DLD1 (cell line): Measurements from ENCODE around the gene WNT7B.

Experiments
- in situ Hi-C: cut with HindIII; loops from 2 replicates; pipeline ENCODE4 v1.10.0; 2017; ENCODE audit warnings: low sequenced_read_pairs

WNT7B gene

GRCh38 chr22:45977003-45977411 is at the start of gene WNT7B:
Gene WNT7B (minus strand): TSS chr22:45977162. CDS start chr22:45976754, 408 bp downstream.
- in situ Hi-C loops, result no loop called here

DNA sequence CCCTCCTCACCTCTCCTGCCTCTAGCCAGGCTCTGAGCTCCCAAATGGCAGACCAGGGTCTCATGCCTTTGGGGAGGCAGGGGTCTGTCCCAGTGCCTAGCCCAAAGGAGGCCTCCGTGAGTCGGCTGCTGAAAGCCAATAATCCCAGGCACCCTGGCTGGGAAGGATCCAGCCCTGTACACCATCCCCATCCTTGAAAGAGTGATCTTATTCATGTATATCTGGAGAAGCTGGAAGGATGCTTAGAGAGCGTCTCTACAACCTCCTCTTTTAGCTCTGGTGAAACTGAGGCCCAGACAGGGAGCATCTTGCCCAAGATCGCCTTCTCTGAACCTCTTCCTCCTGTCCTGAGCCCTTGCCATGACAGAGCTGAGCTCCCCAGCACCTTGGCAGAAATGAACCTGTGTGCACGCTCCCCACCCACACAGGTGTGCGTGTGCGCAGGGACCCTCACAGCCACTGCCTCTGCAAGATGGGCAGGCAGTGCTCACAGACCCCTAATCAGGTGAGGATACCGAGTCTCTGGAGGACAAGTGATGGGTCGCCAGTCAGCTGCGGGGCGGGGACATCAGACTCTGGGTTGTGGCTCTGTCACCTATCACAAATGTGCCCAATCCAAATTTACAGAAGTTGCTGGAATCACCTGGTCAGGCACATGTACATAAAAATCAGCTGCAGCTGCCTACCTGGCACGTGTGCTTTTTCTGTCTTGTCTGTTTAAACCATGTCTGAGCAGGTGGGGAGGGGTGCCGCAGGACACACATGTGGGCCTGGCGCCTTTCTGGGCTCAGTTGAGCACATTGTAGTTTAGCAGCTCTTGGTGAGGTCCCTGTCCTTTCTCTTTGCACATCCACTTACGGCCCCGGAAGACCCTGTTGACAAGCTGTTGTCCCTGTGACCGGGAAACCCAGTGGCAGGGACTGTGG is 49.3 kb upstream of the WNT7B start:
- in situ Hi-C loops, result no loop called here

- in situ Hi-C loops, result no loop called here
These were observed 48.4 kb upstream of the WNT7B start for GRCh38 chr22:46025225-46025972.

GRCh38 chr22:46024136-46024840 is 47.3 kb upstream of the WNT7B start:
- in situ Hi-C loops, result loop anchor here (25.0 kb wide), 1 partner anchor 113 kb away; no protein-coding TSS in a partner anchor

GRCh38 chr22:46023558-46023981 is 46.6 kb upstream of the WNT7B start:
- in situ Hi-C loops, result loop anchor here (25.0 kb wide), 1 partner anchor 114 kb away; no protein-coding TSS in a partner anchor

GRCh38 chr22:46022881-46023512 is 46.0 kb upstream of the WNT7B start:
- in situ Hi-C loops, result loop anchor here (25.0 kb wide), 1 partner anchor 114 kb away; no protein-coding TSS in a partner anchor

DNA sequence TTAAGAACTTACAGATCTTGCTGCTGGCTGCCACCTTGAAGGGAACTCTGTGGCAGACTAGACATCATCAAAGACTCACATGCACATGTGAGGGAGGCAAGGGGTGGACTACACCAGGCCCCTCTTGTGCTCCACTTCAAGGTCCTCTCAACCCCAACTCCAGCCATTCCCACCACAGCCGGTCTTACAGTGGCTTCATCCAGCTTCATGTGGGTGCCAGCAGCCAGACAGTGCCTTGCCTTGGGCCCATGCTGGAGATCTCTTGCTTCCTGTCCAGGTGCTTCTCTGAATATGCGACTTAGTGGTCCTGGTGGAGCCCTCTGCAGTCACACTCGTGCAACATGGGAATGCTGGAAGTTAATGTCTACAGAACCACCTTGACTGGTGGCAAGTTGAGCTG is 44.6 kb upstream of the WNT7B start:
- in situ Hi-C loops, result loop anchor here (25.0 kb wide), 1 partner anchor 116 kb away; no protein-coding TSS in a partner anchor

GRCh38 chr22:46019351-46019750 is 42.4 kb upstream of the WNT7B start:
- in situ Hi-C loops, result loop anchor here (25.0 kb wide), 1 partner anchor 118 kb away; no protein-coding TSS in a partner anchor

GRCh38 chr22:46018859-46019258 is 41.9 kb upstream of the WNT7B start:
- in situ Hi-C loops, result loop anchor here (25.0 kb wide), 1 partner anchor 118 kb away; no protein-coding TSS in a partner anchor

GRCh38 chr22:46017166-46017565 is 40.2 kb upstream of the WNT7B start:
- in situ Hi-C loops, result loop anchor here (25.0 kb wide), 1 partner anchor 120 kb away; no protein-coding TSS in a partner anchor

DNA sequence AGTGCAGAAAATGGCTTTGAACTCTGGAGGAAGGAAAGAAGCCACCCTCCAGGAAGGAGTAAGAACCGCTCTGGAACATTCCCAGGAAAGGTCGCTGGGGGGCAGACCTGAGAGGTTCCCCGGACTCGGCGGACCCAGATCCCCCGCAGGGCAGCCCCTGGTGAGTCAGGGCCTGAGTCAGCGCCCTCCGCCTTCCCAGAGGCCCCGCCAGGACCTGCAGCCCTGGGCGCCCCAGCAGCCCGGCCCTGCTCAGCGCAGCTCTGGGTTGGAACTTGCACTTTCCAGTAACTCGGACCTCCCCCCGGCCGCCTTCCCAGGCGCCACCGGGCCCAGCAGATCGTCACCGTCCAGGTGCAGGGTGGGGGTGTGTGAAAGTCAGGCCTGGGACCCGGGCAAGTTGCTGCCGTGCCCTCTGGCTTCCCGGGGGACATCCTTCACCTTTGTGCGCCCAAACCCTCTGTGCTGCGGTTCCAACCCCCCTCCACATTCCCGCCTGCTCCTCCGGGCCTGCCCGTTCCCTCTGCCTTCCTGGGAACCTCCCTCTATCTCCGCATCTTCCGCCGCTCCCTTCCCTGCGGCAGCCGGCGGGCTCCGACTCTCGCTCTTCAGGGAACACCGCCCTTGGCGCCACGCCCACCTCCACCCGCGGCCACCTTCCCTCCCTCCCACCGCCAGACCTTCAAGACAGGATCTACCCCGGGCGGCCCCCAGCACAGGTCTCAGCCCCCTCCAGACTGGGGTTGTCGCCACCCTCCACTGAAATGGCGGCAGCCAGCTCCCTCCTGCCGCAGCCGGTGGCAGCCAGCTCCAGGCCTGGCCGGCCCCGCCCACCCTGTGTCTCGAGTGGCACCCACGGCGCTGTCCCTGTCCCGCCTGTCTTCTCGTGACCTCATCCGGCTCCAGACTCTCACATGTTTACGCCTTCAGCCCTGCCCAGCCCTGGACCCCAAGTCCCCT is 36.8 kb upstream of the WNT7B start:
- in situ Hi-C loops, result loop anchor here (25.0 kb wide), 1 partner anchor 124 kb away; no protein-coding TSS in a partner anchor

GRCh38 chr22:46012881-46013281 is 35.9 kb upstream of the WNT7B start:
- in situ Hi-C loops, result loop anchor here (25.0 kb wide), 1 partner anchor 124 kb away; no protein-coding TSS in a partner anchor

GRCh38 chr22:46012182-46012880 is 35.4 kb upstream of the WNT7B start:
- in situ Hi-C loops, result loop anchor here (25.0 kb wide), 1 partner anchor 125 kb away; no protein-coding TSS in a partner anchor

DNA sequence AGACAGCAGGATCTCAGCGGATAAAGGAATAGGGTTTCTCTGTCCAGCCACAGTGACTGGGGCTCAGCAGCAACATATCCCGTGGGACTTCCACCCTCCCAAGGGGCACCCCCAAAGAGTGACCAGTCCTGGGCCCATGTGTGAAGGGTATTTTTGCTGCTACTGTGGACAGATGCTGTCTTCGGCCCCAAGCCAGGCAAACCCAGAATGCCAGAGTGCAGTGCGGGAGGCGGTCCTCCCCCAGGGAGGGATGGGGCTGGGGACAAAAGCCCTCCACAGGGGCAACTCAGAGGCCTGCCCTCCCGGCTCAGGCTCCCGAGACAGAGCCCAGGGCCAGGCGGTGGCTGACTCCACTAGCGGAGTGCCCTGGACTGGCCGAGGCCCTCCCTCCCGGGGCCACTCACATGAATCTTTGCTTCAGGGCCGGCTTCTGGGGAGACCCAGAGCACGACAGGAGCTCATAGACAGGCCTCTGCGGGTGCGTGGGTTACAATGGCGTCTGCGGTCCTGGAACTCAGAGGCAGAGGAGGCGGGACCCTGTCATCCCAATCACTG is 34.7 kb upstream of the WNT7B start:
- in situ Hi-C loops, result loop anchor here (25.0 kb wide), 1 partner anchor 126 kb away; no protein-coding TSS in a partner anchor

DNA sequence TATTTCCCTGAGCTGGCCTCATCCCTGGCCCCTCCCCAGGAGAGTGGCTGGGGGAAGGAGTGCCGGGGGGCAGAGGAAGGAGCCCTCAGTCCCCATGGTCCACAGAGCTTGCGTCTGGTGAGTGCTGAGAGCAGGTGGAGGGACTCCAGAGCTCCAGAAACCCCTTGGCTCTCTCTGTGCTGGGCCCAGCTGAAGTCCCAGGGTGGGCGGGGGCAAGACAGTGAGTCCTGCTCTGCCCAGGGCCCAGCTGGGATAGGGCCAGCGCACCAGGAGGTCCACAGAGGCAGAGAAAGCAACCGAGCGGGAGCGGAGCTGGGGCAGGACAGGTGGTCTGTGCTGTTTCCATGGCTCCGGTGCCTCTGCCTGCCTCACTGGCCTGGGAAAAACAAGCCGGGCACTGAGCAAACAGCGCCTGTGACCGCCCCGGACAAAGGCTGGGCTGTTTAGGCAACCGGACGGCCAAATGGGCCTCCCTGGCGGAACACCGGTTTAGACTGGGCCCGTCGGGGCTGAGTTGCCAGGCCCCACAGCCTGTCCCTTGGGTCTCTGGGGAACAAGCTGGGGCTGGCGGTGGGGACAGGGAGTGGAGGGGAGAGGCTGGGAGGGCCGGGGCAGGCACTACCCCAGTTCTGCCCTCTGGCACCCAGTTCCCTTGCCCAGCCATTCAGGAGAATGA is 34.1 kb upstream of the WNT7B start:
- in situ Hi-C loops, result loop anchor here (25.0 kb wide), 1 partner anchor 126 kb away; no protein-coding TSS in a partner anchor

GRCh38 chr22:46010207-46010867 is 33.4 kb upstream of the WNT7B start:
- in situ Hi-C loops, result loop anchor here (25.0 kb wide), 1 partner anchor 127 kb away; no protein-coding TSS in a partner anchor
